ENCODE results near the gene NTSR2.

The NTSR2 gene

GRCh38 chr2:11709293-11709692, 39.3 kb upstream of the NTSR2 start:
- DNase-seq (ENCODE audit: extremely low spot score), result no peak
- POLR2A ChIA-PET, result no interaction called here
- TF ChIP-seq CTCF (IDR thresholded peaks at IDR 0.05; ENCODE audit: control extremely low read depth, extremely low read depth, low read depth, missing control alignments), result no peak
- CTCF ChIA-PET, result interaction anchor here (1.1 to 3.8 kb wide), 4 partner anchors 9 to 35 kb away, joined by 3 to 20 read pairs (median 10); no protein-coding TSS in a partner anchor

GRCh38 chr2:11708106-11708505, 38.1 kb upstream of the NTSR2 start:
- TF ChIP-seq CTCF (IDR thresholded peaks at IDR 0.05; ENCODE audit: control extremely low read depth, extremely low read depth, low read depth, missing control alignments), result no peak
- CTCF ChIA-PET, result interaction anchor here (1.3 to 3.3 kb wide), 5 partner anchors 12 to 72 kb away, joined by 3 to 20 read pairs (median 4); no protein-coding TSS in a partner anchor
- DNase-seq (ENCODE audit: extremely low spot score), result no peak
- POLR2A ChIA-PET, result no interaction called here

- ChIA-PET POLR2A (no interaction called here), CTCF (interaction anchor here (0.9 to 3.3 kb wide), 5 partner anchors 12 to 78 kb away, joined by 3 to 20 read pairs (median 6); no protein-coding TSS in a partner anchor)
- TF ChIP-seq CTCF (IDR thresholded peaks at IDR 0.05; ENCODE audit: control extremely low read depth, extremely low read depth, low read depth, missing control alignments), result no peak
- no peak for DNase-seq (ENCODE audit: extremely low spot score)
Measured at GRCh38 chr2:11705711-11706110, 35.7 kb upstream of the NTSR2 start.

GRCh38 chr2:11705063-11705462, 35.1 kb upstream of the NTSR2 start:
- POLR2A ChIA-PET, result no interaction called here
- TF ChIP-seq CTCF (IDR thresholded peaks at IDR 0.05; ENCODE audit: control extremely low read depth, extremely low read depth, low read depth, missing control alignments), result no peak
- CTCF ChIA-PET, result interaction anchor here (0.9 to 2.7 kb wide), 2 partner anchors 12 to 74 kb away, joined by 3 to 19 read pairs; no protein-coding TSS in a partner anchor
- DNase-seq (ENCODE audit: extremely low spot score), result no peak

GRCh38 chr2:11703700-11704099, 33.7 kb upstream of the NTSR2 start:
- CTCF ChIA-PET, result interaction anchor here (1.2 to 2.7 kb wide), 3 partner anchors 10 to 16 kb away, joined by 5 to 19 read pairs (median 5); no protein-coding TSS in a partner anchor
- TF ChIP-seq CTCF (IDR thresholded peaks at IDR 0.05; ENCODE audit: control extremely low read depth, extremely low read depth, low read depth, missing control alignments), result no peak
- DNase-seq (ENCODE audit: extremely low spot score), result no peak
- POLR2A ChIA-PET, result no interaction called here

- DNase-seq (ENCODE audit: extremely low spot score), result no peak
- CTCF ChIA-PET, result interaction anchor here (11.2 kb wide), 1 partner anchor 79 kb away, joined by 217 read pairs; no protein-coding TSS in a partner anchor
- POLR2A ChIA-PET, result no interaction called here
- TF ChIP-seq CTCF (IDR thresholded peaks at IDR 0.05; ENCODE audit: control extremely low read depth, extremely low read depth, low read depth, missing control alignments), result no peak
Measured at GRCh38 chr2:11702946-11703345, 33.0 kb upstream of the NTSR2 start.
